Stimulated activated CD4-positive, alpha-beta T cell treated with anti-CD3 and anti-CD28 coated beads, Interleukin-2, amount 100 ng/mL, for 24 hours (primary cell): Measurements from ENCODE around the gene TNNC2.
"Not testable (repeated sequence)": the region's sequence is repeated elsewhere in the genome, so short reads cannot be mapped to it uniquely, and the experiment has no call there.

Experiments
- DNase-seq, 2 donors: peaks; one replicate each; pipeline ENCODE4 v3.0.0-alpha.2; 2020

Gene TNNC2

GRCh38 chr20:45848421-45848820 lies 21.3 kb upstream of the TNNC2 start:
- no peak for DNase-seq

- DNase-seq: no peak
Measured at GRCh38 chr20:45845452-45845851, 18.3 kb upstream of the TNNC2 start.

GRCh38 chr20:45843506-45843905 lies 16.4 kb upstream of the TNNC2 start:
- DNase-seq: no peak

- no peak for DNase-seq
Measured at GRCh38 chr20:45842169-45842812, 15.2 kb upstream of the TNNC2 start.

- DNase-seq: no peak
Measured at GRCh38 chr20:45841407-45842129, 14.5 kb upstream of the TNNC2 start.

GRCh38 chr20:45840700-45841198 lies 13.6 kb upstream of the TNNC2 start:
- DNase-seq: no peak

GRCh38 chr20:45836841-45837240 lies 9.7 kb upstream of the TNNC2 start:
- no peak for DNase-seq

- DNase-seq: no peak
Measured at GRCh38 chr20:45835825-45836224, 8.7 kb upstream of the TNNC2 start.

- DNase-seq: no peak
Measured at GRCh38 chr20:45835329-45835765, 8.2 kb upstream of the TNNC2 start.

GRCh38 chr20:45834797-45835161 lies 7.7 kb upstream of the TNNC2 start:
- no peak for DNase-seq

- DNase-seq: peak; percentile 50 to 62
Measured at GRCh38 chr20:45833883-45834796, 7.0 kb upstream of the TNNC2 start.

- peak; percentile 25 to 46 for DNase-seq
Measured at GRCh38 chr20:45833030-45833882, 6.1 kb upstream of the TNNC2 start, which contains the start of gene SNX21. TSS of gene SNX21 (plus strand) at chr20:45833799. CDS start at chr20:45833920, 121 bp downstream.

GRCh38 chr20:45832619-45833018 lies 5.5 kb upstream of the TNNC2 start:
- no peak for DNase-seq

GRCh38 chr20:45829673-45830106 lies 2.6 kb upstream of the TNNC2 start:
- DNase-seq: not testable (repeated sequence)

GRCh38 chr20:45828589-45828988 lies 1.5 kb upstream of the TNNC2 start:
- no peak for DNase-seq

- no peak for DNase-seq
Measured at GRCh38 chr20:45827712-45828111, 600 bp upstream of the TNNC2 start.

GRCh38 chr20:45826381-45827019 lies 612 bp downstream of the TNNC2 start:
- DNase-seq: no peak

GRCh38 chr20:45823949-45824835 lies 2.9 kb downstream of the TNNC2 start:
- peak; percentile 52 to 57 for DNase-seq

GRCh38 chr20:45822857-45823256 lies 4.3 kb downstream of the TNNC2 start:
- no peak for DNase-seq

GRCh38 chr20:45821947-45822346 lies 5.2 kb downstream of the TNNC2 start:
- DNase-seq: no peak

GRCh38 chr20:45819466-45819865 lies 7.6 kb downstream of the TNNC2 start:
- DNase-seq: no peak
